Thyroid gland (tissue), 4 donors: Measurements from ENCODE around the gene TSPAN5.

ENCODE experiments used
- CTCF ChIP-seq, 6 experiments: fragments of 200-600 bp in 3 of 6; fragments of 450-650 bp in 3 of 6; sonication (generic) in 3 of 6; IDR thresholded peaks; one replicate each; pipeline ENCODE4 v1.5.1; 2016 to 2019; ENCODE audit warnings: antibody characterized with exemption in 6 of 6, mild to moderate bottlenecking in 2 of 6, inconsistent platforms in 1 of 6, moderate library complexity in 1 of 6
- POLR2A ChIP-seq, 2 donors: fragments of 450-650 bp; IDR thresholded peaks; one replicate each; pipeline ENCODE4 v1.6.1; 2017; ENCODE audit warnings: antibody characterized with exemption in 2 of 2, mild to moderate bottlenecking in 2 of 2, moderate library complexity in 1 of 2

GRCh38 chr4:98614094-98614493, 44.3 kb downstream of the TSPAN5 start:
- no peak for TF ChIP-seq CTCF (IDR thresholded peaks at IDR 0.05)
- TF ChIP-seq POLR2A (IDR thresholded peaks at IDR 0.05), result no peak
